ENCODE results near the gene FRMPD4. TPM values are rescaled to one million over a fixed set of nuclear protein-coding genes. Genes with fewer than 3 reads are reported as not detected.

FRMPD4 gene
- total and polyA plus RNA-seq, 2 of the 13 experiments (the other 11 are each of a cell fraction or from before 2014, with no cell fraction given): not detected

GRCh38 chrX:12711435-12712040 is 573.3 kb downstream of the FRMPD4 start (continued):
- TF ChIP-seq ZBTB49 (CRISPR knock-in tag; IDR thresholded peaks at IDR 0.05; ENCODE audit: borderline replicate concordance) (no peak), ETV5 (CRISPR knock-in tag; IDR thresholded peaks at IDR 0.05; ENCODE audit: borderline replicate concordance) (no peak), ETS1 (CRISPR knock-in tag; IDR thresholded peaks at IDR 0.05) (no peak)

GRCh38 chrX:12716574-12716973 is 578.3 kb downstream of the FRMPD4 start:
- DNase-seq (ENCODE audit: low spot score) (no peak), ATAC-seq (no peak), FAIRE-seq (no peak)
- no peaks in the 10 kb centered on the region; a peak in 1 of 5 replicates for H3K27me3 ChIP-seq (ENCODE audit: control insufficient read depth in 1 of 2, insufficient read depth in 2 of 2, low read length in 2 of 2)
- in situ Hi-C loops (cut with HindIII; ENCODE audit: extremely low pct_ligation_motif_present, low pct_unique_long_range_greater_than_20kb) (no loop called here), intact Hi-C loops (cut with micrococcal nuclease; ENCODE audit: unreplicated experiment) (no loop called here)
- H3K9me3 ChIP-seq (ENCODE audit: low read length): no peaks in the 10 kb centered on the region
- H3K4me1 ChIP-seq (ENCODE audit: insufficient read depth, low read length): no peaks in the 10 kb centered on the region
- H3K9ac ChIP-seq (ENCODE audit: insufficient read depth, low read depth, low read length): no peak overlapping the region
- no peak overlapping the region for H2AFZ ChIP-seq (ENCODE audit: low read length)
- H4K20me1 ChIP-seq (ENCODE audit: insufficient read depth, low read length): no peaks in the 10 kb centered on the region
- ChIA-PET CTCF (ENCODE audit: low intra/inter-chr PET ratio, low total read pairs) (no interaction called here), POLR2A (no interaction called here)
- H3K4me3 ChIP-seq (replicated peaks in 1 of 3; ENCODE audit: insufficient read depth in 1 of 3, low read depth in 2 of 3, low read length in 3 of 3): no peak overlapping the region
- H3K79me2 ChIP-seq (ENCODE audit: insufficient read depth, low read length): no peaks in the 10 kb centered on the region
- no peaks in the 10 kb centered on the region for H3K36me3 ChIP-seq (replicated peaks in 1 of 2; ENCODE audit: control insufficient read depth in 1 of 2, insufficient read depth in 2 of 2, low read length in 2 of 2)
- H3K4me2 ChIP-seq (ENCODE audit: low read depth, low read length): no peak overlapping the region
- WGBS (ENCODE audit: low lambda C conversion rate): no CpG with 5 or more reads among the region's 15 CpGs
- H3K27ac ChIP-seq (ENCODE audit: extremely low read length, insufficient read depth, low read length): no peak overlapping the region
- TF ChIP-seq CREB1 (IDR thresholded peaks at IDR 0.05): peak; percentile 51
- TF ChIP-seq CREB1 (CRISPR knock-in tag; IDR thresholded peaks at IDR 0.05): no peak
- no peak for TF ChIP-seq DZIP1 (CRISPR knock-in tag; IDR thresholded peaks at IDR 0.05)
- TF ChIP-seq FOSL2 (CRISPR knock-in tag; IDR thresholded peaks at IDR 0.05): no peak
- TF ChIP-seq ATF7 (IDR thresholded peaks at IDR 0.05): peak; percentile 60
- no peak for TF ChIP-seq ATF7 (CRISPR knock-in tag; IDR thresholded peaks at IDR 0.05)
- BruUV-seq (replicated peaks): no TSS peak

All from HepG2 (cell line).